Liver (tissue), 3 donors: ENCODE results near the gene KCNIP1.

Source experiments
- ATF3 ChIP-seq: IDR thresholded peaks from 2 replicates; pipeline ENCODE4 v1.6.1; 2016; ENCODE audit warnings: antibody characterized with exemption
- CTCF ChIP-seq: fragments of 150-350 bp; IDR thresholded peaks from 2 replicates; pipeline ENCODE4 v1.5.1; 2017; ENCODE audit warnings: improper control_type of control experiment, low read depth, low read length; ENCODE audit not compliant: missing input control
- EGR1 ChIP-seq, 2 donors: IDR thresholded peaks; 2 replicates each; pipeline ENCODE4 v1.6.1; 2016 to 2018; ENCODE audit warnings: antibody characterized with exemption in 2 of 2, low read depth in 2 of 2
- FOXA2 ChIP-seq: IDR thresholded peaks from 2 replicates; pipeline ENCODE4 v1.6.1; 2016; ENCODE audit warnings: antibody characterized with exemption
- GABPA ChIP-seq, 2 donors: IDR thresholded peaks in 1 of 2; conservative IDR thresholded peaks in 1 of 2; 2 replicates each; pipeline ENCODE4 v1.6.1; 2016; ENCODE audit warnings: antibody characterized with exemption in 2 of 2, mild to moderate bottlenecking in 1 of 2, moderate library complexity in 1 of 2
- JUND ChIP-seq, 2 donors: IDR thresholded peaks; 2 replicates each; pipeline ENCODE4 v1.6.1; 2016; ENCODE audit warnings: antibody characterized with exemption in 2 of 2
- RAD21 ChIP-seq, 2 donors: IDR thresholded peaks; 2 replicates each; pipeline ENCODE4 v1.6.1; 2016; ENCODE audit warnings: antibody characterized with exemption in 2 of 2, mild to moderate bottlenecking in 2 of 2
- REST ChIP-seq: IDR thresholded peaks from 2 replicates; pipeline ENCODE4 v1.6.1; 2016; ENCODE audit warnings: antibody characterized with exemption, mild to moderate bottlenecking
- RXRA ChIP-seq, 2 donors: IDR thresholded peaks; 2 replicates each; pipeline ENCODE4 v1.6.1; 2017 to 2018; ENCODE audit warnings: antibody characterized with exemption in 2 of 2, mild to moderate bottlenecking in 1 of 2
- SP1 ChIP-seq: IDR thresholded peaks from 2 replicates; pipeline ENCODE4 v1.6.1; 2018; ENCODE audit warnings: antibody characterized with exemption, mild to moderate bottlenecking
- TAF1 ChIP-seq: conservative IDR thresholded peaks from 2 replicates; pipeline ENCODE4 v1.6.1; 2016; ENCODE audit warnings: antibody characterized with exemption, mild to moderate bottlenecking
- YY1 ChIP-seq: IDR thresholded peaks from 2 replicates; pipeline ENCODE4 v1.6.1; 2016; ENCODE audit warnings: antibody characterized with exemption, mild to moderate bottlenecking
- TF ChIP-seq, protein P1 (sequence below): IDR thresholded peaks from 2 replicates; pipeline ENCODE4 v1.6.1; 2016; ENCODE audit warnings: antibody characterized with exemption
- TF ChIP-seq, protein P2 (sequence below): IDR thresholded peaks from 2 replicates; pipeline ENCODE4 v1.6.1; 2016; ENCODE audit warnings: antibody characterized with exemption
- donor health status: healthy.
- donor health status: healthy.

DNA sequence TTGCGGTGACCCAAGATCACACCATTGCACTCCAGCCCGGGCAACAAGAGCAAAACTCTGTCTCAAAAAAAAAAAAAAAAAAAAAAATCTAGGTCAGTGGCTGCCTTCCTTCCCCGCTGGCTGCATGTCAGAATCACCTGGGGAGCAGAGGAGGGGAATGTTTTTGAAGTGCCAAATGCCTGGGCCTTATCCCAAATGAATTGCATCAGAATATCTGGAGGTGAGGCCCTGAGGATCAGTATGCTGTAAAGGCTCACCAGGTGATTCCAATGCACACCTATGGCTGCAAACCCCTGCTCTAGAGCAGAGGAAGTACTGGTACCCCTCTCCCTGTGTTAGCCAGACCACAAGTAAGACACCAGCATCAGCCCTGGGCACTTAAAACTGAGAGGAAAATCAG, 235.0 kb downstream of the KCNIP1 start:
- no peak for TF ChIP-seq CTCF
- TF ChIP-seq, protein P1, sequence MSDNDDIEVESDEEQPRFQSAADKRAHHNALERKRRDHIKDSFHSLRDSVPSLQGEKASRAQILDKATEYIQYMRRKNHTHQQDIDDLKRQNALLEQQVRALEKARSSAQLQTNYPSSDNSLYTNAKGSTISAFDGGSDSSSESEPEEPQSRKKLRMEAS = no peak
- no peak for TF ChIP-seq JUND (IDR thresholded peaks at IDR 0.05)
- TF ChIP-seq SP1 = no peak
- TF ChIP-seq REST = no peak
- TF ChIP-seq ATF3 = no peak
- no peak for TF ChIP-seq RAD21 (IDR thresholded peaks at IDR 0.05)
- no peak for TF ChIP-seq TAF1
- TF ChIP-seq RXRA (IDR thresholded peaks at IDR 0.05) = no peak
- TF ChIP-seq EGR1 (IDR thresholded peaks at IDR 0.05; ENCODE audit: low read depth in 2 of 2) = no peak
- TF ChIP-seq FOXA2 = no peak
- no peak for TF ChIP-seq GABPA (IDR thresholded peaks at IDR 0.05 in 1 of 2, conservative IDR thresholded peaks at IDR 0.05 in 1 of 2)
- no peak for TF ChIP-seq YY1
- TF ChIP-seq, protein P2, sequence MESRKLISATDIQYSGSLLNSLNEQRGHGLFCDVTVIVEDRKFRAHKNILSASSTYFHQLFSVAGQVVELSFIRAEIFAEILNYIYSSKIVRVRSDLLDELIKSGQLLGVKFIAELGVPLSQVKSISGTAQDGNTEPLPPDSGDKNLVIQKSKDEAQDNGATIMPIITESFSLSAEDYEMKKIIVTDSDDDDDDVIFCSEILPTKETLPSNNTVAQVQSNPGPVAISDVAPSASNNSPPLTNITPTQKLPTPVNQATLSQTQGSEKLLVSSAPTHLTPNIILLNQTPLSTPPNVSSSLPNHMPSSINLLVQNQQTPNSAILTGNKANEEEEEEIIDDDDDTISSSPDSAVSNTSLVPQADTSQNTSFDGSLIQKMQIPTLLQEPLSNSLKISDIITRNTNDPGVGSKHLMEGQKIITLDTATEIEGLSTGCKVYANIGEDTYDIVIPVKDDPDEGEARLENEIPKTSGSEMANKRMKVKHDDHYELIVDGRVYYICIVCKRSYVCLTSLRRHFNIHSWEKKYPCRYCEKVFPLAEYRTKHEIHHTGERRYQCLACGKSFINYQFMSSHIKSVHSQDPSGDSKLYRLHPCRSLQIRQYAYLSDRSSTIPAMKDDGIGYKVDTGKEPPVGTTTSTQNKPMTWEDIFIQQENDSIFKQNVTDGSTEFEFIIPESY = no peak
